Tibial nerve (tissue), 4 donors: ENCODE data around the gene CEMIP2.

Experiments used
- CTCF ChIP-seq, 5 experiments: fragments of 200-600 bp in 3 of 5; fragments of 450-650 bp in 2 of 5; sonication (generic) in 3 of 5; IDR thresholded peaks; one replicate each; pipeline ENCODE4 v1.5.1; 2016 to 2019; ENCODE audit warnings: antibody characterized with exemption in 5 of 5, mild to moderate bottlenecking in 3 of 5, moderate library complexity in 2 of 5
- EP300 ChIP-seq, 2 donors: sonication (generic); formaldehyde crosslinking; IDR thresholded peaks; one replicate each; pipeline ENCODE4 v1.6.1; 2017; ENCODE audit warnings: antibody characterized with exemption in 2 of 2, mild to moderate bottlenecking in 1 of 2
- POLR2A ChIP-seq, 2 donors: fragments of 450-650 bp; IDR thresholded peaks; one replicate each; pipeline ENCODE4 v1.6.1; 2017; ENCODE audit warnings: antibody characterized with exemption in 2 of 2, mild to moderate bottlenecking in 2 of 2, moderate library complexity in 2 of 2

- TF ChIP-seq CTCF (IDR thresholded peaks at IDR 0.05) (no peak), POLR2A (IDR thresholded peaks at IDR 0.05) (no peak), EP300 (IDR thresholded peaks at IDR 0.05) (no peak)
These were observed 41.6 kb downstream of the CEMIP2 start for GRCh38 chr9:71726723-71727122.
